ENCODE results near the gene FYB1.
A peak's percentile ranks its signal among the peaks of the same experiment; 100 is the strongest.

The FYB1 gene

DNA sequence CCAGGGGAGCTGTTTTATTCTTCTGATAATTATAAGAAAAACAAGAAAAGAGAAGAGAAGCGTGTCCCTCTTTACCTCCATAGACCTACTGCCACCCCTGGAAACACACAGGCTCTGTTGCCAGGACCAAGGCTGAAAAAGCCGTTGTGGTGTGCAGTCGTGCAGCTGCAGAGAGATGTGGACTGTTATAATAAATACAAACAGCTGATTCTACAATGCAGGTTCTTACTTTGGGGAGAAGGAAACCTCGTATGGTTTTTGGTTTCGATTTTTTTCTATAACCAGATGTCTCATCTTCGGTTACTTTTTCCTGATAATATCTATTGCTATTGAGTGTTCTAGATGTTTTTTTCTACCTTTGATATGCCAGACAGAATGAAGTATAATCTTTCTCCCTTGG, 28.1 kb downstream of the FYB1 start:
- TF ChIP-seq POLR2A (IDR thresholded peaks at IDR 0.05; ENCODE audit: extremely low read depth, insufficient read length) (no peak), MYC (IDR thresholded peaks at IDR 0.05; ENCODE audit: low read depth, low read length) (no peak), CTCF (IDR thresholded peaks at IDR 0.05; ENCODE audit: low read depth, low read length) (no peak)
- TF ChIP-seq, protein P1, sequence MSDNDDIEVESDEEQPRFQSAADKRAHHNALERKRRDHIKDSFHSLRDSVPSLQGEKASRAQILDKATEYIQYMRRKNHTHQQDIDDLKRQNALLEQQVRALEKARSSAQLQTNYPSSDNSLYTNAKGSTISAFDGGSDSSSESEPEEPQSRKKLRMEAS (IDR thresholded peaks at IDR 0.05; ENCODE audit: low read depth, low read length): no peak
- DNase-seq (ENCODE audit: low read depth): no peak
- no peak overlapping the region for H3K4me3 ChIP-seq (ENCODE audit: low read depth, low read length)

DNA sequence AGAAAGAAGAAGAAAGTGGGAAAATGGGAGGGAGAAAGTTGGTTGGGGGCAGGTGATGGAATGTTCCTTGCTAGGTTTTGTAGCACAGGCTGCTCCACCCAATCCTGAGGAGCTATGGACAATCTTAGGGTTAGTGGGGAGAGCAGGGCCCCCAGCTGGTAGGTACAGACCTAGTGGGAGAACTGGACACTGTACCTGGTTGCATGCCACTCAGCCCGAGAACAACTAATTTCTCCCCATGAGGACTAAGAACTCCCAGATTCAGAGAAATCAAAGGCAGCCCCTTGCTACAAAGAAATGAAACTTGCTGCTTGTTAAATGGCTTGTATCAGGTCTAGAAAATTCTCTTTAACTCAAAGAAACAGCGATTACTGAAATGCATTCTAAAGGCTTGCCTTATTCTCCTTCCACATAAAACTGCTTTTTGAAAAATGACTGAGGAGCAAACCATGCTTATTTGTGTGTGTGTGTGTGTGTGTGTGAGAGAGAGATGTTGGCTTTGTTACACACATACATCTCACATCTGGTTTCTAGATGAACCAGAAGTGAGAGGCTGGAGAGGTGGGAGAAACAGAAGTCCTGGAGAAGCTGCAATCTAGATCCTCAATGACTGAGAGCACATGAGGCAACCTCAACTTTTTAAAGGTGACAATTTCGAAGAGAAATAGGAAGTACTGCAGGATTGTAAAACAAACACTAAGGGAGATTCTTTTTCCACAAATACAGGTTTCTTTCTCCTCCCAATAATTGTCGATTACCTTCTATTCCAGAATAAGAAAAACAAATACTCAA, 28.9 kb downstream of the FYB1 start:
- H3K4me3 ChIP-seq (ENCODE audit: low read depth, low read length): no peak overlapping the region
- TF ChIP-seq POLR2A (IDR thresholded peaks at IDR 0.05; ENCODE audit: extremely low read depth, insufficient read length) (no peak), CTCF (IDR thresholded peaks at IDR 0.05; ENCODE audit: low read depth, low read length) (no peak), MYC (IDR thresholded peaks at IDR 0.05; ENCODE audit: low read depth, low read length) (no peak)
- TF ChIP-seq, protein P1 (IDR thresholded peaks at IDR 0.05; ENCODE audit: low read depth, low read length): no peak
- peak; percentile 28 for DNase-seq (ENCODE audit: low read depth)

GRCh38 chr5:39189292-39189955, 29.9 kb downstream of the FYB1 start:
- DNase-seq (ENCODE audit: low read depth): peak; percentile 42
- TF ChIP-seq POLR2A (IDR thresholded peaks at IDR 0.05; ENCODE audit: extremely low read depth, insufficient read length) (no peak), MYC (IDR thresholded peaks at IDR 0.05; ENCODE audit: low read depth, low read length) (no peak), CTCF (IDR thresholded peaks at IDR 0.05; ENCODE audit: low read depth, low read length) (no peak)
- TF ChIP-seq, protein P1 (IDR thresholded peaks at IDR 0.05; ENCODE audit: low read depth, low read length): no peak
- no peak overlapping the region for H3K4me3 ChIP-seq (ENCODE audit: low read depth, low read length)

DNA sequence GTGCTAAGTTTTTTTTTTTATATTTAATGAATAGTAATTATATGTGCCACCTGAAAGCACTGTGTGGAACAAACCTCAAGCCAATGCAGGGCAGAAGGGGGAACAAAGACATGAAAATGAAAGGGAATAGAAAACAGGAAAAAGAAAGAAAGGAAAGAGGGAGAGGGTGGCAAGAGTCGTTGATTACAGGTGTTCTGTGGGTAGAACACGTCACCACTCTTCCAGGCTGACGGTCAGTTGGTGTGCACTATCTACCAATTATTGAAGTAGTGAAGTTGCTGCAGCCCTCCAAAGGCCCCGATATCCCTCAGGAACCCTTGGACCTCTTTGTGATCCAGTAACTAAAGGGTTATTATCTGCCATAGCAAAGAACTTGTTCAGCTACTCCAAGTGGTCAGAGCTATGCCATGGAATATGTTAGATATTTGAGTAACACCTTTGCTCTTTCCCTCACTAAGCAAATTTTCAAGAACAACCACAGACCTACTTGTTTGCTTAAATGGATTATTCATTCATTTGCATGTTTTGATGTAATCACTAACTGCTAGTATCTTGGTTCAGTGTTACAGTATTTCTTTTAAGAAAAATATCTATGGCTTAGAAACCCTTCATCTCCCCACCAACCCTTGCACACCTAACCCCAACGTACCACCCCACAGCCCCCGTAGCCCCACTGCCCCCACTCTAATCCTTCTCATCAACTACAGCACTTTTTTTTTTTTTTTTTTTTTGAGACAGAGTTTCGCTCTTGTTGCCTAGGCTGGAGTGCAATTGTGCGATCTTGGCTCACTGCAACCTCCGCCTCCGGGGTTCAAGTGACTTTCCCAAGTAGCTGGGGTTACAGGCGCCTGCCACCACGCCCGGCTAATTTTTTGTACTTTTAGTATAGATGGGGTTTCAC, 31.3 kb downstream of the FYB1 start:
- no peak overlapping the region for H3K4me3 ChIP-seq (ENCODE audit: low read depth, low read length)
- no peak for TF ChIP-seq MYC (IDR thresholded peaks at IDR 0.05; ENCODE audit: low read depth, low read length)
- TF ChIP-seq, protein P1 (IDR thresholded peaks at IDR 0.05; ENCODE audit: low read depth, low read length): no peak
- DNase-seq (ENCODE audit: low read depth): no peak

DNA sequence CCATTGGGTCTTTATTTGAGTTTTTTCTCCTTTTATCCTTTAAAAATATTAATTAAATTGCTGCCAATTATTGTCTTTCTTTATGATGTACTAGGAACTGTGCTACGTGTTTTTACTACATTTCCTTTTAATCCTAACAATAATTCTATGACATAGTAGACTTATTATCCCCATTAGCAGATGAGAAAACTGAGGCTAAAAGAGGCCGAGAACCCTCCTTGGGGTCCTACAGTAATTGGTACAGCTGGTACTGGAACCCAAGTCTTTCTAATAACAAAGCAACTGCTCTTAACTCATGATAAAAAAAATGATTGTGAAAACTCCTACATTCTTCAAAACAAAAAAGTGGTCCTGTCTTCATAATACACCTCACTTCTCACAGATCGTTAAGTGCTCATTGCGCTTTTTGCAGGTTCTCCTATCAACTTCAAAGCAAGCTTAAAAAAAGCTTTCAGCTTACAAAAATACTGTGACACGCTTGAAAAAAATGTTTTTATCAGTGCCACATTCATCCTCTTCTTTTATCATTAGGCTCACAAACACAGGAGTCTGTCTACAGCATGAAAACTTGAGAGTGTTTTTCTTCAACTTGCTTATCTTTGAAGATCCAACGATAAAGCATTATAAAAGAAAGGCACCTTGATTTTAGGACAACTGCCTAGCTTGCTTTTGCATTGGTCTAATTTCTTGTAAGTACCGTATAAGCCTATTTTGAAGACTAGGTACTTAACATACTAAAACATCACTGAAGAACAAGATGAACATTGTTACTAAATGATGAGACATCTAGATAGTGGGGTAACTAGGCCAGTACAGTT, 32.4 kb downstream of the FYB1 start:
- no peak overlapping the region for H3K4me3 ChIP-seq (ENCODE audit: low read depth, low read length)
- no peak for DNase-seq (ENCODE audit: low read depth)
- TF ChIP-seq, protein P1 (IDR thresholded peaks at IDR 0.05; ENCODE audit: low read depth, low read length): no peak
- TF ChIP-seq POLR2A (IDR thresholded peaks at IDR 0.05; ENCODE audit: extremely low read depth, insufficient read length) (no peak), MYC (IDR thresholded peaks at IDR 0.05; ENCODE audit: low read depth, low read length) (no peak), CTCF (IDR thresholded peaks at IDR 0.05; ENCODE audit: low read depth, low read length) (no peak)

Data from NB4 (cell line).